Neural crest cell (in vitro differentiated cells): ENCODE results near the gene UQCRFS1. TPM values are rescaled to one million over a fixed set of nuclear protein-coding genes. Genes with fewer than 3 reads are reported as not detected.
A peak's percentile ranks its signal among the peaks of the same experiment; 100 is the strongest.
"Not testable (repeated sequence)": the region's sequence is repeated elsewhere in the genome, so short reads cannot be mapped to it uniquely, and the experiment has no call there.

Source experiments
- DNase-seq: peaks from one replicate; pipeline ENCODE4 v3.0.0; 2021; ENCODE audit warnings: low read depth, mixed read lengths, low spot score
- H3K27ac Mint-ChIP-seq: one replicate; pipeline ENCODE4 v1.8.0; 2021; ENCODE audit warnings: mild to moderate bottlenecking, mixed read lengths; ENCODE audit not compliant: unreplicated experiment
- H3K27me3 Mint-ChIP-seq: 2 replicates; pipeline ENCODE4 v1.8.0; 2021; ENCODE audit warnings: low read depth, mild to moderate bottlenecking, mixed read lengths
- H3K36me3 Mint-ChIP-seq: 2 replicates; pipeline ENCODE4 v1.8.0; 2021; ENCODE audit warnings: low read depth, mild to moderate bottlenecking, mixed read lengths
- H3K4me1 Mint-ChIP-seq: 2 replicates; pipeline ENCODE4 v1.8.0; 2021; ENCODE audit warnings: mixed read lengths
- H3K4me3 Mint-ChIP-seq: one replicate; pipeline ENCODE4 v1.8.0; 2021; ENCODE audit warnings: mild to moderate bottlenecking, mixed read lengths
- H3K9me3 Mint-ChIP-seq: 2 replicates; pipeline ENCODE4 v1.8.0; 2021; ENCODE audit warnings: mixed read lengths
- CTCF ChIP-seq: fragments of 200-600 bp; sonication (generic); conservative IDR thresholded peaks from 2 replicates; pipeline ENCODE4 v1.5.0; 2021; ENCODE audit warnings: antibody characterized with exemption, mild to moderate bottlenecking
- total RNA-seq: library from RNA; stranded (reverse); gene quantifications from 2 replicates; pipeline ENCODE4 v1.2.1, GENCODE V29; 2021

UQCRFS1 gene
- total RNA-seq, 1 donor from 2014 or later = 34.8 TPM

GRCh38 chr19:29233591-29233990 is 20.6 kb upstream of the UQCRFS1 start:
- no peaks in the 10 kb centered on the region for H3K4me1 Mint-ChIP-seq
- no peak for TF ChIP-seq CTCF
- no peak for DNase-seq
- H3K36me3 Mint-ChIP-seq = no peaks in the 10 kb centered on the region
- H3K4me3 Mint-ChIP-seq = no peak overlapping the region
- no peak overlapping the region for H3K27ac Mint-ChIP-seq
- peaks cover 17% of the 10 kb centered on the region for H3K27me3 Mint-ChIP-seq
- peaks cover 3% of the 10 kb centered on the region for H3K9me3 Mint-ChIP-seq

- H3K9me3 Mint-ChIP-seq = peaks cover 3% of the 10 kb centered on the region
- H3K27me3 Mint-ChIP-seq = peaks cover 15% of the 10 kb centered on the region
- H3K4me3 Mint-ChIP-seq = no peak overlapping the region
Measured at GRCh38 chr19:29232315-29232852, 19.4 kb upstream of the UQCRFS1 start.

GRCh38 chr19:29231306-29231705 is 18.4 kb upstream of the UQCRFS1 start:
- H3K4me1 Mint-ChIP-seq, H3K27ac Mint-ChIP-seq: not testable (repeated sequence)
- H3K27me3 Mint-ChIP-seq = peaks cover 15% of the 10 kb centered on the region

More at GRCh38 chr19:29232315-29232852, 19.4 kb upstream of the UQCRFS1 start:
- Mint-ChIP-seq H3K4me1 (no peaks in the 10 kb centered on the region), H3K27ac (no peak overlapping the region), H3K36me3 (no peaks in the 10 kb centered on the region)
- TF ChIP-seq CTCF = no peak
- DNase-seq = no peak

GRCh38 chr19:29217616-29218015 is 4.7 kb upstream of the UQCRFS1 start:
- no peaks in the 10 kb centered on the region for H3K36me3 Mint-ChIP-seq
- DNase-seq = no peak
- H3K27ac Mint-ChIP-seq = no peak overlapping the region
- H3K27me3 Mint-ChIP-seq = peaks cover 64% of the 10 kb centered on the region
- H3K9me3 Mint-ChIP-seq = no peaks in the 10 kb centered on the region
- TF ChIP-seq CTCF = no peak
- no peak overlapping the region for H3K4me3 Mint-ChIP-seq
- peaks cover 6% of the 10 kb centered on the region for H3K4me1 Mint-ChIP-seq

More at GRCh38 chr19:29231306-29231705, 18.4 kb upstream of the UQCRFS1 start:
- H3K9me3 Mint-ChIP-seq, H3K4me3 Mint-ChIP-seq, DNase-seq, H3K36me3 Mint-ChIP-seq: not testable (repeated sequence)

GRCh38 chr19:29216021-29216420 is 3.1 kb upstream of the UQCRFS1 start:
- Mint-ChIP-seq H3K27me3 (peaks cover 48% of the 10 kb centered on the region), H3K4me1 (peaks cover 19% of the 10 kb centered on the region), H3K36me3 (peaks cover 9% of the 10 kb centered on the region), H3K4me3 (no peak overlapping the region), H3K9me3 (peaks cover 3% of the 10 kb centered on the region), H3K27ac (no peak overlapping the region)
- no peak for TF ChIP-seq CTCF
- no peak for DNase-seq

- H3K27me3 Mint-ChIP-seq = peaks cover 44% of the 10 kb centered on the region
- peak overlapping the region; percentile 77 for H3K4me3 Mint-ChIP-seq
- H3K36me3 Mint-ChIP-seq = peaks cover 13% of the 10 kb centered on the region
- peaks cover 3% of the 10 kb centered on the region for H3K9me3 Mint-ChIP-seq
- no peak for DNase-seq
- TF ChIP-seq CTCF = no peak
- H3K4me1 Mint-ChIP-seq = peaks cover 19% of the 10 kb centered on the region
- H3K27ac Mint-ChIP-seq = no peak overlapping the region
Measured at GRCh38 chr19:29215322-29215845, 2.4 kb upstream of the UQCRFS1 start.
